OCI-LY7 (cell line): Measurements from ENCODE around the gene FTH1. TPM values are rescaled to one million over a fixed set of nuclear protein-coding genes. Genes with fewer than 3 reads are reported as not detected.
"Not testable (repeated sequence)": the region's sequence is repeated elsewhere in the genome, so short reads cannot be mapped to it uniquely, and the experiment has no call there.

Source experiments
- BruUV-seq: library from RNA; stranded (reverse); fragments of 400-500 nt; replicated peaks from 2 replicates; lab custom pipeline; 2021; lab: Mats Ljungman, UMichigan
- CTCF ChIA-PET: fragments of 300-600 bp; sonication (Branson Sonifier 250); formaldehyde crosslinking; loops from one replicate; lab custom pipeline; 2022; ENCODE audit warnings: antibody characterized with exemption; ENCODE audit not compliant: unreplicated experiment; lab: Charles Lee
- POLR2A ChIA-PET: fragments of 300-600 bp; sonication (Branson Sonifier 250); formaldehyde crosslinking; loops from one replicate; lab custom pipeline; 2022; ENCODE audit warnings: antibody characterized with exemption; lab: Charles Lee
- DNase-seq: peaks from one replicate; pipeline ENCODE4 v3.0.0-alpha.2; 2015; ENCODE audit warnings: low spot score
- H2AFZ ChIP-seq: fragments of 200-600 bp; sonication (generic), shearing (Covaris generic); 2 replicates; pipeline ENCODE4 v1.6.1; 2014; ENCODE audit warnings: mild to moderate bottlenecking, antibody characterized with exemption, low read length, moderate library complexity
- H3K27ac ChIP-seq: fragments of 200-600 bp; sonication (generic); 2 replicates; pipeline ENCODE4 v1.5.1; 2014; ENCODE audit warnings: mixed run types, low read depth, mild to moderate bottlenecking, moderate library complexity, low read length, inconsistent platforms; ENCODE audit not compliant: poor library complexity, severe bottlenecking
- H3K36me3 ChIP-seq: fragments of 200-600 bp; sonication (generic); 2 replicates; pipeline ENCODE4 v1.6.1; 2014; ENCODE audit warnings: mild to moderate bottlenecking, antibody characterized with exemption, low read length, moderate library complexity, mixed read lengths; ENCODE audit not compliant: insufficient read depth
- H3K4me1 ChIP-seq: fragments of 200-600 bp; sonication (generic); 2 replicates; pipeline ENCODE4 v1.5.1; 2014; ENCODE audit warnings: mild to moderate bottlenecking, low read length; ENCODE audit not compliant: insufficient read depth, poor library complexity, severe bottlenecking
- H3K4me2 ChIP-seq: fragments of 200-600 bp; sonication (generic); 2 replicates; pipeline ENCODE4 v1.6.1; 2014; ENCODE audit warnings: mild to moderate bottlenecking, low read length
- H3K4me3 ChIP-seq: fragments of 200-600 bp; sonication (generic); 2 replicates; pipeline ENCODE4 v1.5.1; 2014; ENCODE audit warnings: mild to moderate bottlenecking, low read depth, low read length; ENCODE audit not compliant: poor library complexity, severe bottlenecking
- H3K79me2 ChIP-seq: fragments of 200-600 bp; sonication (generic); 2 replicates; pipeline ENCODE4 v1.6.1; 2016; ENCODE audit warnings: low read depth, mild to moderate bottlenecking, low read length, moderate library complexity, mixed read lengths; ENCODE audit not compliant: insufficient read depth
- H3K9me2 ChIP-seq: fragments of 200-600 bp; sonication (generic); 2 replicates; pipeline ENCODE4 v1.6.1; 2016; ENCODE audit warnings: mild to moderate bottlenecking, low read length, mixed read lengths; ENCODE audit not compliant: insufficient read depth
- H3K9me3 ChIP-seq: fragments of 200-600 bp; sonication (generic); 2 replicates; pipeline ENCODE4 v1.6.1; 2014; ENCODE audit warnings: mild to moderate bottlenecking, mixed run types, low read length, mixed read lengths
- H4K20me1 ChIP-seq: fragments of 200-600 bp; sonication (generic); 2 replicates; pipeline ENCODE4 v1.6.1; 2014; ENCODE audit warnings: mild to moderate bottlenecking, antibody characterized with exemption, low read length, moderate library complexity, mixed read lengths; ENCODE audit not compliant: insufficient read depth
- EZH2phosphoT487 ChIP-seq: fragments of 200-600 bp; sonication (generic); IDR thresholded peaks from 2 replicates; pipeline ENCODE4 v1.6.1; 2018; ENCODE audit warnings: low read depth, borderline replicate concordance, mild to moderate bottlenecking, mixed run types, antibody characterized with exemption, low read length, moderate library complexity, mixed read lengths
- intact Hi-C: fragments of 100-400 bp; cut with micrococcal nuclease; formaldehyde crosslinking; loops from one replicate; pipeline ENCODE4 v1.10.0; 2022; ENCODE audit not compliant: unreplicated experiment
- total RNA-seq, 2 experiments: library from RNA; depleted of rRNA in 1 of 2; stranded (reverse); fragments of >200 nt in 1 of 2; shearing (Covaris generic) in 1 of 2; gene quantifications; 2 replicates each; pipeline ENCODE4 v1.2.3, GENCODE V29; 2014 to 2022
- TF ChIP-seq, protein P1 (sequence below): fragments of 200-600 bp; sonication (generic); conservative IDR thresholded peaks from 2 replicates; pipeline ENCODE4 v1.5.1; 2014; ENCODE audit warnings: mild to moderate bottlenecking, antibody characterized with exemption, low read length, moderate library complexity, mixed read lengths

The FTH1 gene
- total RNA-seq, 2 experiments from 2014 or later = 153 to 185 TPM

DNA sequence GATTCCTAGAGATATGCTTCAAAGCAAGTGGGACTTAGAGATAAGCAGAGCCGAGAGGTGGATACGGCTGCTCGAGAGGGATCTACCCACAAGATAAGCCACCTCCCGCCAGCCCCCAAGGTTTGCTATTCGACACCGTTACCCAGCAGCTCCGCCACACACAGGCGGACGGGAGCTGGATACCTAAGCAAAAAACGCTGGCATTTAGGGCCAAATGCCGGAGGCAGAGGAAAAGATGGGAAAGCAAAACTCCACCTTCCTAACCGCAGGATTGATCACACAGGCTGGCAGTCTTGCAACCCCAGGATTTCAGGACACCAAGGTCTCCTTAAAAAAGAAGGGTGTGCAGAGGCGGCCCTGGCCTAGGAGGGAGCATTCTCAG lies 709 bp downstream of the FTH1 start:
- DNase-seq = peak; percentile 54
- no peak for TF ChIP-seq EZH2phosphoT487
- TF ChIP-seq, protein P1, sequence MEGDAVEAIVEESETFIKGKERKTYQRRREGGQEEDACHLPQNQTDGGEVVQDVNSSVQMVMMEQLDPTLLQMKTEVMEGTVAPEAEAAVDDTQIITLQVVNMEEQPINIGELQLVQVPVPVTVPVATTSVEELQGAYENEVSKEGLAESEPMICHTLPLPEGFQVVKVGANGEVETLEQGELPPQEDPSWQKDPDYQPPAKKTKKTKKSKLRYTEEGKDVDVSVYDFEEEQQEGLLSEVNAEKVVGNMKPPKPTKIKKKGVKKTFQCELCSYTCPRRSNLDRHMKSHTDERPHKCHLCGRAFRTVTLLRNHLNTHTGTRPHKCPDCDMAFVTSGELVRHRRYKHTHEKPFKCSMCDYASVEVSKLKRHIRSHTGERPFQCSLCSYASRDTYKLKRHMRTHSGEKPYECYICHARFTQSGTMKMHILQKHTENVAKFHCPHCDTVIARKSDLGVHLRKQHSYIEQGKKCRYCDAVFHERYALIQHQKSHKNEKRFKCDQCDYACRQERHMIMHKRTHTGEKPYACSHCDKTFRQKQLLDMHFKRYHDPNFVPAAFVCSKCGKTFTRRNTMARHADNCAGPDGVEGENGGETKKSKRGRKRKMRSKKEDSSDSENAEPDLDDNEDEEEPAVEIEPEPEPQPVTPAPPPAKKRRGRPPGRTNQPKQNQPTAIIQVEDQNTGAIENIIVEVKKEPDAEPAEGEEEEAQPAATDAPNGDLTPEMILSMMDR = no peak
- H3K4me2 ChIP-seq = peak overlapping the region; percentile 96
- peak overlapping the region; percentile 64 for H3K27ac ChIP-seq
- H3K36me3 ChIP-seq = peaks cover 31% of the 10 kb centered on the region
- no TSS peak for BruUV-seq
- H3K4me3 ChIP-seq = peak overlapping the region; percentile 99
- no peaks in the 10 kb centered on the region for H3K9me3 ChIP-seq
- POLR2A ChIA-PET = no interaction called here
- intact Hi-C loops = no loop called here
- no peak overlapping the region for H2AFZ ChIP-seq
- peaks cover 65% of the 10 kb centered on the region for H3K4me1 ChIP-seq
- H3K9me2 ChIP-seq = no peaks in the 10 kb centered on the region
- CTCF ChIA-PET = no interaction called here
- peaks cover 28% of the 10 kb centered on the region for H4K20me1 ChIP-seq
- H3K79me2 ChIP-seq = peaks cover 23% of the 10 kb centered on the region

DNA sequence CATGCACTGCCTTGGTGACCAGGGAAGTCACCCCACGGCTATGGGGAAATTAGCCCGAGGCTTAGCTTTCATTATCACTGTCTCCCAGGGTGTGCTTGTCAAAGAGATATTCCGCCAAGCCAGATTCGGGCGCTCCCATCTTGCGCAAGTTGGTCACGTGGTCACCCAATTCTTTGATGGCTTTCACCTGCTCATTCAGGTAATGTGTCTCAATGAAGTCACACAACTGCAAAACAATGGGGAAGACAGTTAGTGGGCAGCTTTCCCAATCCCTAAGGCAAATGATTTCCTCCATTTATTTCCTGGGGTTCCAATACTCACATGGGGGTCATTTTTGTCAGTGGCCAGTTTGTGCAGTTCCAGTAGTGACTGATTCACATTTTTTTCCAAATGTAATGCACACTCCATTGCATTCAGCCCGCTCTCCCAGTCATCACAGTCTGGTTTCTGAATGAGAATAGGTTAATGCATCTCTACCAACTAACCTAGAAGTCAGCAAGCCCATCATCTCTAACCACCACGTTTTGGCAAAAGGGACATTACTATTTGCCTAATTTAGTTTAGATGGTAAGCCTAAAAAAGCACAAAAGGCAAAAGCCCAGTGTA lies 2.7 kb downstream of the FTH1 start:
- Histone ChIP-seq H3K36me3 (peaks cover 31% of the 10 kb centered on the region), H3K4me2 (peak overlapping the region; percentile 96), H4K20me1 (peaks cover 28% of the 10 kb centered on the region), H3K4me1 (peaks cover 50% of the 10 kb centered on the region), H3K4me3 (peak overlapping the region; percentile 99), H3K79me2 (peaks cover 23% of the 10 kb centered on the region)
- H3K27ac ChIP-seq, POLR2A ChIA-PET, H3K9me3 ChIP-seq, H3K9me2 ChIP-seq, CTCF ChIA-PET, H2AFZ ChIP-seq, DNase-seq: not testable (repeated sequence)
- intact Hi-C loops = loop anchor here (5.0 kb wide), 1 partner anchor 67 kb away; no protein-coding TSS in a partner anchor
- TSS peak; percentile 89 for BruUV-seq

DNA sequence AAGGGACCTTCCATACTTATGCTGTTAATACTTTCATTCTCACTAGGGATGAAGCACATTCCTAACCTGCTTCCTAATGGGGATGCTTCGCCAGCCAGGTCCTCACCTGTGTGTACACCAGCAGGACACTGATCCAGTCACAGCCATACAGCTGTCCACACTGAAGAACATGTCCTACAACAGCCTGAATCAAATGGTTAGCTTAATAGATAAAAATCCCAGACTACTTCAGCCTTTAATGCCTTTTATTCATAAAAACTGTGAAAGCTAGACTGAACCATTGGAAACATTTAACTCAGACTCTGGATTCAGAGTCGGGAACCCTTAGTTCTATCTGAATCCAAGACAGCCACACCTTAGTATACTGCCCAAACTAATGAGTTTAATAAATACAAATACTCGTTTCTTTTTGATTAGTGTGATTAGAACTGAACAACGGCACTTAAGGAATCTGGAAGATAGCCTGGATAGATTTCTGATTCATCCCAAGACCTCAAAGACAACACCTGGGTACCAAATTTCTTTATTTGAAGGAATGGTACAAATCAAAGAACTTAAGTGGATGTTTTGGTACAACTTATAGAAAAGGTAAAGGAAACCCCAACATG lies 3.3 kb downstream of the FTH1 start:
- no TSS peak for BruUV-seq
- Histone ChIP-seq H4K20me1 (peaks cover 28% of the 10 kb centered on the region), H3K4me1 (peaks cover 46% of the 10 kb centered on the region), H3K4me2 (peak overlapping the region; percentile 44), H3K79me2 (peaks cover 23% of the 10 kb centered on the region), H3K9me3 (no peaks in the 10 kb centered on the region), H3K36me3 (peaks cover 31% of the 10 kb centered on the region), H2AFZ (no peak overlapping the region), H3K27ac (peak overlapping the region; percentile 53), H3K4me3 (peak overlapping the region; percentile 7), H3K9me2 (no peaks in the 10 kb centered on the region)
- ChIA-PET CTCF (no interaction called here), POLR2A (no interaction called here)
- TF ChIP-seq, protein P1 = no peak
- TF ChIP-seq EZH2phosphoT487 = no peak
- DNase-seq = no peak
- intact Hi-C loops = loop anchor here (5.0 kb wide), 1 partner anchor 67 kb away; no protein-coding TSS in a partner anchor
